ENCODE measurements around the gene CEP170.

- TF ChIP-seq, protein P1, sequence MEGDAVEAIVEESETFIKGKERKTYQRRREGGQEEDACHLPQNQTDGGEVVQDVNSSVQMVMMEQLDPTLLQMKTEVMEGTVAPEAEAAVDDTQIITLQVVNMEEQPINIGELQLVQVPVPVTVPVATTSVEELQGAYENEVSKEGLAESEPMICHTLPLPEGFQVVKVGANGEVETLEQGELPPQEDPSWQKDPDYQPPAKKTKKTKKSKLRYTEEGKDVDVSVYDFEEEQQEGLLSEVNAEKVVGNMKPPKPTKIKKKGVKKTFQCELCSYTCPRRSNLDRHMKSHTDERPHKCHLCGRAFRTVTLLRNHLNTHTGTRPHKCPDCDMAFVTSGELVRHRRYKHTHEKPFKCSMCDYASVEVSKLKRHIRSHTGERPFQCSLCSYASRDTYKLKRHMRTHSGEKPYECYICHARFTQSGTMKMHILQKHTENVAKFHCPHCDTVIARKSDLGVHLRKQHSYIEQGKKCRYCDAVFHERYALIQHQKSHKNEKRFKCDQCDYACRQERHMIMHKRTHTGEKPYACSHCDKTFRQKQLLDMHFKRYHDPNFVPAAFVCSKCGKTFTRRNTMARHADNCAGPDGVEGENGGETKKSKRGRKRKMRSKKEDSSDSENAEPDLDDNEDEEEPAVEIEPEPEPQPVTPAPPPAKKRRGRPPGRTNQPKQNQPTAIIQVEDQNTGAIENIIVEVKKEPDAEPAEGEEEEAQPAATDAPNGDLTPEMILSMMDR (IDR thresholded peaks at IDR 0.05; ENCODE audit: low read depth, low read length) = no peak
- no peak for TF ChIP-seq EZH2phosphoT487 (IDR thresholded peaks at IDR 0.05; ENCODE audit: low read depth)
Measured at GRCh38 chr1:243217349-243217748, 37.7 kb downstream of the CEP170 start.
